Body of pancreas (tissue), 4 donors: ENCODE measurements around the gene ONECUT2.

Source experiments
- POLR2A ChIP-seq, 3 donors: fragments of 450-650 bp; IDR thresholded peaks; one replicate each; pipeline ENCODE4 v1.6.1; 2016; ENCODE audit warnings: antibody characterized with exemption in 3 of 3, mild to moderate bottlenecking in 2 of 3
- TF ChIP-seq, protein P1 (sequence below), 7 experiments: fragments of 450-650 bp in 4 of 7; fragments of 200-600 bp in 3 of 7; sonication (generic) in 3 of 7; IDR thresholded peaks; one replicate each; pipeline ENCODE4 v1.5.1; 2016 to 2019; ENCODE audit warnings: antibody characterized with exemption in 7 of 7

GRCh38 chr18:57443247-57443646 lies 8.1 kb downstream of the ONECUT2 start:
- no peak for TF ChIP-seq POLR2A (IDR thresholded peaks at IDR 0.05)
- TF ChIP-seq, protein P1, sequence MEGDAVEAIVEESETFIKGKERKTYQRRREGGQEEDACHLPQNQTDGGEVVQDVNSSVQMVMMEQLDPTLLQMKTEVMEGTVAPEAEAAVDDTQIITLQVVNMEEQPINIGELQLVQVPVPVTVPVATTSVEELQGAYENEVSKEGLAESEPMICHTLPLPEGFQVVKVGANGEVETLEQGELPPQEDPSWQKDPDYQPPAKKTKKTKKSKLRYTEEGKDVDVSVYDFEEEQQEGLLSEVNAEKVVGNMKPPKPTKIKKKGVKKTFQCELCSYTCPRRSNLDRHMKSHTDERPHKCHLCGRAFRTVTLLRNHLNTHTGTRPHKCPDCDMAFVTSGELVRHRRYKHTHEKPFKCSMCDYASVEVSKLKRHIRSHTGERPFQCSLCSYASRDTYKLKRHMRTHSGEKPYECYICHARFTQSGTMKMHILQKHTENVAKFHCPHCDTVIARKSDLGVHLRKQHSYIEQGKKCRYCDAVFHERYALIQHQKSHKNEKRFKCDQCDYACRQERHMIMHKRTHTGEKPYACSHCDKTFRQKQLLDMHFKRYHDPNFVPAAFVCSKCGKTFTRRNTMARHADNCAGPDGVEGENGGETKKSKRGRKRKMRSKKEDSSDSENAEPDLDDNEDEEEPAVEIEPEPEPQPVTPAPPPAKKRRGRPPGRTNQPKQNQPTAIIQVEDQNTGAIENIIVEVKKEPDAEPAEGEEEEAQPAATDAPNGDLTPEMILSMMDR (IDR thresholded peaks at IDR 0.05), result no peak
